GM12878 (cell line): ENCODE data around the gene COX6A2.

ENCODE experiments used
- EGR1 ChIP-seq, 2 experiments: IDR thresholded peaks; 1 replicate in 1 of 2; 2 replicates in 1 of 2; pipeline ENCODE4 v1.6.1; 2011 to 2012; ENCODE audit warnings: low read depth in 2 of 2, low read length in 2 of 2, borderline replicate concordance in 1 of 2, mild to moderate bottlenecking in 1 of 2, moderate library complexity in 1 of 2
- FOXM1 ChIP-seq: IDR thresholded peaks from 2 replicates; pipeline ENCODE4 v1.6.1; 2012; ENCODE audit warnings: low read depth, mild to moderate bottlenecking, inconsistent platforms, low read length, moderate library complexity

- TF ChIP-seq EGR1 (IDR thresholded peaks at IDR 0.05; ENCODE audit: borderline replicate concordance in 1 of 2, low read depth in 2 of 2, low read length in 2 of 2) (no peak), FOXM1 (no peak)
These were observed 43.9 kb upstream of the COX6A2 start, which contains the start of gene TGFB1I1 for GRCh38 chr16:31471875-31472708.
